ENCODE results near the gene MGRN1. TPM values are rescaled to one million over a fixed set of nuclear protein-coding genes. Genes with fewer than 3 reads are reported as not detected.

Gene MGRN1
- total and polyA plus RNA-seq, 3 donors from 2014 or later: 34.7 to 91.1 (median 89.7) TPM

DNA sequence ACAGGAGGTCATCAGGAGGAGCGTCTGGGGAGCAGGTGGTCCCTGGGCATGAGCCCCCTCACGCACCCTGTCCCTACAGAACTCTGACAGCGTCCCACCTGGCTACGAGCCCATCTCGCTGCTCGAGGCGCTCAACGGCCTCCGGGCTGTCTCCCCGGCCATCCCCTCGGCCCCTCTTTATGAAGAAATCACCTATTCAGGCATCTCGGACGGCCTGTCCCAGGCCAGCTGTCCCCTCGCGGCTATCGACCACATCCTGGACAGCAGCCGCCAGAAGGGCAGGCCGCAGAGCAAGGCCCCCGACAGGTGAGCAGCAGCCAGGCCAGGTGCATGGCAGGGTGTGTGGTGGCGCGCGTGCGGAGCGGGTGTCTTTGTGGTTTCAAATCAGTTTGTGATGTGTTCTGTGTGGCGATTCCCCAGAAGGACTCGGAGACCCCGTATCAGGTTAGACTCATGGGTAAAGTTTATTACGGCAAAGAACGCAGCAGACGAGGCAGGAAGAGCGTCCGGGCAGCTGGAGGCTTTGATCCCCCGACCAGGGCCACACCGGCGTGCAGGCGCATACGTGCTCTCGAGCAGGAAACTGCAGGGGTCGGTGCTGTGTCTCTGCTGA is 57.0 kb downstream of the MGRN1 start:
- DNase-seq: no peak

DNA sequence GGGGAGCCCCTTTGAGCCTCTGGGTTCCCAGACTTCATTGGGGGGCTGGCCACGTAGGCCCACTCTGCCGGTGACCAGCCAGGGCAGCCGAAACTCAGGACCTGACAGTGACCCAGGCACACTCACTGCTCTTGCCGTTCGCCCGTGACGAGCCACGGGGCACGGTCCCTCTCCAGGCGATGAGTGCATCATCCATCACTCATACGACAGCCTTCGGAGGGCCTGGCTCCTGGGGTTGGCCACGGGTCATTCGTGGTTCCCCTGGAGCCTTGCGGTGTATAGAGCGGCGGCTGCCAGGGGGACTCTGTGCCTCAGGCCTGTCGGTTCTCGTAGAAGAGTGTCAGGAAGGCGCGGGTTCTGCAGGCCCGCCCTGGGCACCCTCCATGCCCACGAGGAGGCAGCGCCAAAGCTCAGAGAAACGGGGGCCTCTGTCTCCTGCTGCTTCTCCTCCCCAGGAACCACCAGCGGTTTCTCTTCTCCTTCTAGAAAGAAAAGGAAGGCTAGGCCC is 57.5 kb downstream of the MGRN1 start:
- no peaks in the 10 kb centered on the region for H3K36me3 ChIP-seq (ENCODE audit: low read depth, missing control alignments)
- TF ChIP-seq, protein P1, sequence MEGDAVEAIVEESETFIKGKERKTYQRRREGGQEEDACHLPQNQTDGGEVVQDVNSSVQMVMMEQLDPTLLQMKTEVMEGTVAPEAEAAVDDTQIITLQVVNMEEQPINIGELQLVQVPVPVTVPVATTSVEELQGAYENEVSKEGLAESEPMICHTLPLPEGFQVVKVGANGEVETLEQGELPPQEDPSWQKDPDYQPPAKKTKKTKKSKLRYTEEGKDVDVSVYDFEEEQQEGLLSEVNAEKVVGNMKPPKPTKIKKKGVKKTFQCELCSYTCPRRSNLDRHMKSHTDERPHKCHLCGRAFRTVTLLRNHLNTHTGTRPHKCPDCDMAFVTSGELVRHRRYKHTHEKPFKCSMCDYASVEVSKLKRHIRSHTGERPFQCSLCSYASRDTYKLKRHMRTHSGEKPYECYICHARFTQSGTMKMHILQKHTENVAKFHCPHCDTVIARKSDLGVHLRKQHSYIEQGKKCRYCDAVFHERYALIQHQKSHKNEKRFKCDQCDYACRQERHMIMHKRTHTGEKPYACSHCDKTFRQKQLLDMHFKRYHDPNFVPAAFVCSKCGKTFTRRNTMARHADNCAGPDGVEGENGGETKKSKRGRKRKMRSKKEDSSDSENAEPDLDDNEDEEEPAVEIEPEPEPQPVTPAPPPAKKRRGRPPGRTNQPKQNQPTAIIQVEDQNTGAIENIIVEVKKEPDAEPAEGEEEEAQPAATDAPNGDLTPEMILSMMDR (IDR thresholded peaks at IDR 0.05): no peak
- TF ChIP-seq POLR2A (IDR thresholded peaks at IDR 0.05): no peak
- DNase-seq: no peak
- H3K4me3 ChIP-seq: no peak overlapping the region
- intact Hi-C loops (cut with DNase I; ENCODE audit: low total_unique reads): no loop called here
- peaks cover 21% of the 10 kb centered on the region for H3K4me1 ChIP-seq
- no peaks in the 10 kb centered on the region for H3K9me3 ChIP-seq
- H3K27me3 ChIP-seq: no peaks in the 10 kb centered on the region
- WGBS, 2 donors: 79 to 83% methylated on average over 22 to 23 of the region's 26 CpGs
- no peak overlapping the region for H3K27ac ChIP-seq

More for the DNA sequence above, 57.0 kb downstream of the MGRN1 start:
- Histone ChIP-seq H3K4me3 (no peak overlapping the region), H3K4me1 (peaks cover 26% of the 10 kb centered on the region), H3K27ac (no peak overlapping the region), H3K36me3 (ENCODE audit: low read depth, missing control alignments) (no peaks in the 10 kb centered on the region), H3K9me3 (no peaks in the 10 kb centered on the region), H3K27me3 (no peaks in the 10 kb centered on the region)
- WGBS, 2 donors: 95 to 96% methylated on average over 21 to 39 of the region's 39 CpGs
- intact Hi-C loops (cut with DNase I; ENCODE audit: low total_unique reads): no loop called here
- TF ChIP-seq, protein P1 (IDR thresholded peaks at IDR 0.05): no peak
- no peak for TF ChIP-seq POLR2A (IDR thresholded peaks at IDR 0.05)

DNA sequence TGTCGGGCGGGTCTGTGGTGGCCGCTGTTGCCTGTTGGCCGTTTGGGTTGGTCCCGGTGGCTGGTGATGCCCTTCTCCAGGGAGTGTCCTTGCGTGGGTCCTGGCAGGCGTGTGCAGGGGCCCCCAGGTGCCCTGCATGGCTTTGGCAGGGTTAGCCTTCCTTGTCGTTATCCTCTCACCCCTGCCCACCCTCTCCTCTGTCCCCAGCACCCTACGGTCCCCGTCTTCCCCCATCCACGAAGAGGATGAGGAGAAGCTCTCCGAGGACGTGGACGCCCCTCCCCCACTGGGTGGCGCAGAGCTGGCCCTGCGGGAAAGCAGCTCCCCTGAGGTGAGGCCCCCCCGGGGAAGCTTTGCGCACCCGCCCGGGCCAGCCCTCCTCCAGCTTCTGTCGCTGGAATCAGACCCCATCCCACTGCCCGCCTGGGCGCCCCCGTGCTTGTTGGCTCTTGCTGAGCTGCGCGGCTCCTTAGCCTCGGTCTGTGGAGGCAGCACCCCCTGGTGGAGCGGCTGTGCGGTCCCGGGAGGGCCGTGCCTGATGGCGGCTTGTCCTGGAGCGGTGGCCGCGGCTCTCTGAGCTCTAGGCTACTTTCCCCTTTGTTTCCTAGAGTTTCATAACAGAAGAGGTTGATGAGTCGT is 58.1 kb downstream of the MGRN1 start:
- H3K4me1 ChIP-seq: peaks cover 15% of the 10 kb centered on the region
- intact Hi-C loops (cut with DNase I; ENCODE audit: low total_unique reads): no loop called here
- no peaks in the 10 kb centered on the region for H3K9me3 ChIP-seq
- no peaks in the 10 kb centered on the region for H3K27me3 ChIP-seq
- WGBS, 2 donors: 81 to 82% methylated on average over 14 to 36 of the region's 36 CpGs
- DNase-seq: no peak
- H3K27ac ChIP-seq: no peak overlapping the region
- H3K36me3 ChIP-seq (ENCODE audit: low read depth, missing control alignments): no peaks in the 10 kb centered on the region
- no peak overlapping the region for H3K4me3 ChIP-seq
- TF ChIP-seq, protein P1 (IDR thresholded peaks at IDR 0.05): peak in 1 of 3 experiments; percentile 13
- no peak for TF ChIP-seq POLR2A (IDR thresholded peaks at IDR 0.05)

DNA sequence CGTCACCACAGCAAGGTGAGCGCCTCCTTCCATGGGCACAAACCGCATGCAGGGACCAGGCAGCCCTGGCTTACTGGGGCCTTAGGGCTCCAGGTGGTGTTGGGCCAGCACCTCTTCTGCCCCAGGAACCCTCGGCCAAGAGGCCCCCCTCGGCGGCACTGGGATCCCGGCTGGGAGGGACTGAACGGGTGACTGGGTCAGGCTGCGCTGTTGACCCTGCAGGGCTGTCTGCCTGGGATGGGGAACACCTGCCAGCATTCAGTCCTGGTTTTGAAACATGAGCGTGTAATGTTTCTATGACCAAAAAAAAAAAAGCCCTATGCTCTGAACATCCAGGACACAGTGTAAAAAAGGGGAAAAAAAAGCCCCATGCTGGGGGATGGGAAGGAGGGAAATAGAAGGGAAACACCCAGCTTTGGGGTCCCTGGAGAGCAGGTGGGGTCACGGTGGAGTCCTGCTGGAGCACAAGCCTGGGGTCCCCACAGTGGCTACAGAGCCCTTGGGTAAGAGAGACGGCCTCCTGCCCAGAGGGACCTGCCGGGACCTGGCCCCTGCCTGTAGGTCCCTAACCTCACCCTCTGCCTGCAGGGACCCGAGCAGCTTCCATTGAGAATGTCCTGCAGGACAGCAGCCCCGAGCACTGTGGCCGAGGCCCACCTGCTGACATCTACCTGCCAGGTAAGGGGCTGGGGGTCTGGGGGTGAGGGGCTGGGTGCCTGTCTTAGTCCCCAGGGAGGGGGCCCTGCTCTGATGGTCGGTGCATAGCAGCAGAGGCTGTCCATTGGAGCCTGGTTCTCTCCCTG is 58.8 kb downstream of the MGRN1 start:
- no peak for DNase-seq
- peaks cover 14% of the 10 kb centered on the region for H3K4me1 ChIP-seq
- intact Hi-C loops (cut with DNase I; ENCODE audit: low total_unique reads): no loop called here
- 82 to 87% methylated on average over 13 to 14 of the region's 17 CpGs for WGBS, 2 donors
- TF ChIP-seq, protein P1 (IDR thresholded peaks at IDR 0.05): no peak
- no peak for TF ChIP-seq POLR2A (IDR thresholded peaks at IDR 0.05)
- no peak overlapping the region for H3K4me3 ChIP-seq
- no peaks in the 10 kb centered on the region for H3K36me3 ChIP-seq (ENCODE audit: low read depth, missing control alignments)
- H3K27ac ChIP-seq: no peak overlapping the region
- no peaks in the 10 kb centered on the region for H3K27me3 ChIP-seq
- no peaks in the 10 kb centered on the region for H3K9me3 ChIP-seq

Data from testis (tissue), 3 donors.